ENCODE data around the gene SETD5.

Gene SETD5

DNA sequence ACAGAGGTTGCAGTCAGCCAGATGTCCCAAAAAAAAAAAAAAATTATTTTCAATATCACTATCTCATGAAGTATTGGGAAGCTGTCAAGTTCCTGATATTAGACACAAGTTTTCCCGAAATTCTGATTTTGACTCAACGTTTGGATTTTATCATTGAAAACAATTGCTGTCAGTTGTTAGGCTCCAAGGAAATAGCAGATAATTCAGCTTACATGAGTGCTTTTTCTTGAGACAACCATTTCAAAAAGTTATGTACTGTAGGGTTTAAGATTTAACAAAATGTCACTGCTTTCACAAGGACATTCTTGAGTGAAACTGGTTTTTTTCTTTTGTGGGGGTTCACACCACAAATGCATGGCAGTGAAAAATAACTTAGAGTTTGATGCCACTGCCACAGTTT lies 9.3 kb upstream of the SETD5 start:
- in situ Hi-C loops (cut with MboI; ENCODE audit: low pct_unique_long_range_greater_than_20kb, low sequenced_read_pairs, unreplicated experiment) = no loop called here
- DNase-seq (ENCODE audit: low spot score) = no peak
- TF ChIP-seq, protein P1, sequence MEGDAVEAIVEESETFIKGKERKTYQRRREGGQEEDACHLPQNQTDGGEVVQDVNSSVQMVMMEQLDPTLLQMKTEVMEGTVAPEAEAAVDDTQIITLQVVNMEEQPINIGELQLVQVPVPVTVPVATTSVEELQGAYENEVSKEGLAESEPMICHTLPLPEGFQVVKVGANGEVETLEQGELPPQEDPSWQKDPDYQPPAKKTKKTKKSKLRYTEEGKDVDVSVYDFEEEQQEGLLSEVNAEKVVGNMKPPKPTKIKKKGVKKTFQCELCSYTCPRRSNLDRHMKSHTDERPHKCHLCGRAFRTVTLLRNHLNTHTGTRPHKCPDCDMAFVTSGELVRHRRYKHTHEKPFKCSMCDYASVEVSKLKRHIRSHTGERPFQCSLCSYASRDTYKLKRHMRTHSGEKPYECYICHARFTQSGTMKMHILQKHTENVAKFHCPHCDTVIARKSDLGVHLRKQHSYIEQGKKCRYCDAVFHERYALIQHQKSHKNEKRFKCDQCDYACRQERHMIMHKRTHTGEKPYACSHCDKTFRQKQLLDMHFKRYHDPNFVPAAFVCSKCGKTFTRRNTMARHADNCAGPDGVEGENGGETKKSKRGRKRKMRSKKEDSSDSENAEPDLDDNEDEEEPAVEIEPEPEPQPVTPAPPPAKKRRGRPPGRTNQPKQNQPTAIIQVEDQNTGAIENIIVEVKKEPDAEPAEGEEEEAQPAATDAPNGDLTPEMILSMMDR (IDR thresholded peaks at IDR 0.05; ENCODE audit: extremely low read depth, insufficient read depth, missing control alignments) = no peak

DNA sequence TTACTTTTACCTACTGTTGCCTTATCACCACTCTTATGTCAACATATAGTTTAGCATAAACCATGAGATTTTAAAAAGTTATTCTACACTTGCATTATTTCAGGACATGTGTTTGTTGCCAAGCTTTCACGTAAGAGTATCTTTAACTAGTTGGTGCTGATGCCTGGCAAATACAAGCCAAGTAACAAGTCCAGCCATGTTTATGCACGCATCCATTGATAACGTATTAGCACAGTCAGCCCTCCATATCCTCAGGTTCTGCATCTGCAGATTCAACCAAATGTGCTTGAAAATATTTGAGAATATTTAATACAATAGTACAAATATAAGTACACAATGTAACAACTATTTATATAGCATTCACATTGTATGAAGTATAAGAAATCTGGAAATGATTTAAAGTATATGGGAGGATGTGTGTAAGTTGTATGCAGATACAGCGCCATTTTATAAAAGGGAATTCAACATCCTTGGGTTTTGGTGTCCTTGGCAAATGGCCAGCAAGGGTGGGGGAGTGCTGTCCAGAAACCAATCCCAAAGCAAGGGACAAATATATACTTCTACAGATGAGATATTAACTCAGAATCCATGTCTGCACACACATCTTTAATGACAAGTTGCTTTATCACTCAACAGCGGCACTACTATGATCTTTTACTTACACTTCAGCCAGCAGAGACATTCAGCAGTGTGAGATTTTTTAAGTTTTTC lies 8.7 kb upstream of the SETD5 start:
- DNase-seq (ENCODE audit: low spot score) = no peak
- TF ChIP-seq, protein P1 (IDR thresholded peaks at IDR 0.05; ENCODE audit: extremely low read depth, insufficient read depth, missing control alignments) = no peak
- in situ Hi-C loops (cut with MboI; ENCODE audit: low pct_unique_long_range_greater_than_20kb, low sequenced_read_pairs, unreplicated experiment) = no loop called here

DNA sequence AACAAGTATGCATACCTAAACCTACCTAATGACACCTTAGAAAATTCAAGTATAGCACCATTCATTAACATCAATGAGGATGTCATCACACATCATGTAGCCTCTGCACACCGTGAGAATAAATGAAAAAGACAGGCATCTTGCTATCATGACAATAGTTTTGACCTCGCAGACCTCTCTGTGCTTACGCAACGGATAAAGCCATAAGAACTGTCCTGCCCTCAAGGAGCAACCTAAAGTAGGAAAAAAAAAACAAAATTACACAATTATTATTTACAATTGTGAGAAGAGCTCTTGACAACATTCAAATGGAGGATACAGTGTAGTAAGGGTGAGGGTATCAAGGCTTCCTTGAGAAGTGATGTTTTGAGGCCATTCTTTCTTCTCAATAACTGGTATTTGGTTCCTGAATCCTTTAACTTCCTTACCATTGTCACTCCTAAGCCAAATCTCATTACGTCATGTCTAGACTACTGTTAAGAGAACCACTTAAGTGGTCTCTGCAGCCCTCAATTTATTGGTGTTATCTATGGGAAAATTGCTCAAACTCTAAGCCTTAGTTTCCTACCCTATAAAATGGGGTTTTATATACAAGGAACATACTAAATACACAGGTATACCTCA lies 7.0 kb upstream of the SETD5 start:
- DNase-seq (ENCODE audit: low spot score) = no peak
- TF ChIP-seq, protein P1 (IDR thresholded peaks at IDR 0.05; ENCODE audit: extremely low read depth, insufficient read depth, missing control alignments) = no peak
- in situ Hi-C loops (cut with MboI; ENCODE audit: low pct_unique_long_range_greater_than_20kb, low sequenced_read_pairs, unreplicated experiment) = no loop called here

DNA sequence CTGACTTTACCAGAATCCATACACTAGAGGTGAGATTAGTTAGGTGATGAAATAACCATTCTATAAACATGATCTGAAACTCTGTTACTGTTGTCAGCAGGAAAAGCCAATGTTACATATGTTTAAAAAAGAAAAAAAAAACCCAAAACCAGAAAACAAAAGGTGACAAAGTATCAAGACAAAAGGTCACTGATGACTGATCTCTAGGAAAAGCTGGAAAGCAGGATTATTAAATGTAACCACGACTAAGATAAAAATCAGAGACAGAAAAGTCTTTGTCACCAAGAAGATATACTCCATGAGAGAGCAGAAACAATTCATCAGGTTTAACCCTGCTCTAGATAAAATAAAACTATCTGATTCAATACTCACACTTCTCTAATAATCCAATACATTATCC lies 5.4 kb upstream of the SETD5 start:
- TF ChIP-seq, protein P1 (IDR thresholded peaks at IDR 0.05; ENCODE audit: extremely low read depth, insufficient read depth, missing control alignments) = no peak
- in situ Hi-C loops (cut with MboI; ENCODE audit: low pct_unique_long_range_greater_than_20kb, low sequenced_read_pairs, unreplicated experiment) = no loop called here
- DNase-seq (ENCODE audit: low spot score) = no peak

DNA sequence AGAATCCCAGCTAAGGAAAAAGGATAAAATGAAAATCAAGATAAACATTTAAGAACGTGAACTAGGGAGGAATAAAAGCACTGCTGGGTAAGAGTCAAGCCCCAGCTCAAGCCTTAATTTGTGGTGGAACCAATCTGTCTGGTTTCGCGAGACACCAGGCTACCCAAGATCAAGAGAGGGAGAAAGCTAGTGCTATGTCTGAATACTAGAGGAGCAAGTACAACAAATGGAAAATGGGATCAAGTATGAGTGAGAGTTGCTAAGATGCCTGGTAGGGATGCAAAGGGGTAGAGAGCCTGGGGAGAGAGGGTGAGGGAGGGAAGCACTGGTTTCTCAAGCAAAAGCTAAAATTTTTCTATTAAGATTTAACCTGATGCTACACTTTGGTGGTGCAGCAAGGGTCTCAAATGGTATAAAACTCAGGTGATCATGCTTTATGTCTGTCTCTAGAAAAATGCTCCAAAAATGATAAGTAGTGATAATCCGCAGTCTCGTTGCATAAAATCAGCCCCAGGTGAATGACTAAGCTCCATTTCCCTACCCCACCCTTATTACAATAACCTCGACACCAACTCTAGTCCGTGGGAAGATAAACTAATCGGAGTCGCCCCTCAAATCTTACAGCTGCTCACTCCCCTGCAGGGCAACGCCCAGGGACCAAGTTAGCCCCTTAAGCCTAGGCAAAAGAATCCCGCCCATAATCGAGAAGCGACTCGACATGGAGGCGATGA lies 1.7 kb upstream of the SETD5 start:
- in situ Hi-C loops (cut with MboI; ENCODE audit: low pct_unique_long_range_greater_than_20kb, low sequenced_read_pairs, unreplicated experiment) = no loop called here
- DNase-seq (ENCODE audit: low spot score) = no peak

DNA sequence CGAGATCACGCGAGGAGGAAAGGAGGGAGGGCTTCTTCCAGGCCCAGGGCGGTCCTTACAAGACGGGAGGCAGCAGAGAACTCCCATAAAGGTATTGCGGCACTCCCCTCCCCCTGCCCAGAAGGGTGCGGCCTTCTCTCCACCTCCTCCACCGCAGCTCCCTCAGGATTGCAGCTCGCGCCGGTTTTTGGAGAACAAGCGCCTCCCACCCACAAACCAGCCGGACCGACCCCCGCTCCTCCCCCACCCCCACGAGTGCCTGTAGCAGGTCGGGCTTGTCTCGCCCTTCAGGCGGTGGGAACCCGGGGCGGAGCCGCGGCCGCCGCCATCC lies 1.1 kb upstream of the SETD5 start:
- TF ChIP-seq, protein P1 (IDR thresholded peaks at IDR 0.05; ENCODE audit: extremely low read depth, insufficient read depth, missing control alignments) = no peak
- peak; percentile 70 for DNase-seq (ENCODE audit: low spot score)
- in situ Hi-C loops (cut with MboI; ENCODE audit: low pct_unique_long_range_greater_than_20kb, low sequenced_read_pairs, unreplicated experiment) = no loop called here

More for the DNA sequence above, 1.7 kb upstream of the SETD5 start:
- TF ChIP-seq, protein P1 (IDR thresholded peaks at IDR 0.05; ENCODE audit: extremely low read depth, insufficient read depth, missing control alignments) = no peak

Data from GM13977 (cell line).